Neural cell (in vitro differentiated cells): ENCODE measurements around the gene SLC22A23. TPM values are rescaled to one million over a fixed set of nuclear protein-coding genes. Genes with fewer than 3 reads are reported as not detected.

Experiments
- H2AFZ ChIP-seq: fragments of 200-600, 300-800 bp; sonication (generic), shearing (Covaris generic); 2 replicates; pipeline ENCODE4 v1.6.0; 2014; ENCODE audit warnings: low read depth, mild to moderate bottlenecking, antibody characterized with exemption, low read length, moderate library complexity
- H3F3A ChIP-seq: fragments of 200-600 bp; shearing (Covaris generic); 2 replicates; pipeline ENCODE4 v1.6.1; 2016; ENCODE audit warnings: mild to moderate bottlenecking, moderate library complexity, mixed read lengths, antibody characterized with exemption, low read length; ENCODE audit not compliant: insufficient read depth, poor library complexity, severe bottlenecking
- H3K27ac ChIP-seq: fragments of 200-600, 300-800 bp; sonication (generic), shearing (Covaris generic); 2 replicates; pipeline ENCODE4 v1.5.1; 2014; ENCODE audit warnings: mild to moderate bottlenecking, low read length, moderate library complexity
- H3K27me3 ChIP-seq: fragments of 300-800, 200-600 bp; sonication (generic), shearing (Covaris generic); 2 replicates; pipeline ENCODE4 v1.6.0; 2014; ENCODE audit warnings: mild to moderate bottlenecking, low read depth, low read length, moderate library complexity; ENCODE audit not compliant: insufficient read depth
- H3K36me3 ChIP-seq: fragments of 300-800, 200-600 bp; sonication (generic), shearing (Covaris generic); 2 replicates; pipeline ENCODE4 v1.5.1; 2014; ENCODE audit warnings: mild to moderate bottlenecking, antibody characterized with exemption, low read length, moderate library complexity; ENCODE audit not compliant: insufficient read depth
- H3K4me2 ChIP-seq: fragments of 300-800, 200-600 bp; sonication (generic), shearing (Covaris generic); 2 replicates; pipeline ENCODE4 v1.6.0; 2014; ENCODE audit warnings: mild to moderate bottlenecking, low read length
- H3K4me3 ChIP-seq: fragments of 300-800, 200-600 bp; sonication (generic), shearing (Covaris generic); 2 replicates; pipeline ENCODE4 v1.5.1; 2014; ENCODE audit warnings: mild to moderate bottlenecking, low read length, moderate library complexity
- H3K79me2 ChIP-seq: fragments of 200-600 bp; shearing (Covaris generic); replicated peaks from 2 replicates; pipeline ENCODE4 v1.6.0; 2014; ENCODE audit warnings: mild to moderate bottlenecking, low read length, moderate library complexity; ENCODE audit not compliant: insufficient read depth
- H3K9ac ChIP-seq: fragments of 300-800, 200-600 bp; sonication (generic), shearing (Covaris generic); 2 replicates; pipeline ENCODE4 v1.6.1; 2016; ENCODE audit warnings: mild to moderate bottlenecking, low read length, mixed read lengths
- H3K9me2 ChIP-seq: fragments of 200-600 bp; shearing (Covaris generic); 2 replicates; pipeline ENCODE4 v1.6.1; 2016; ENCODE audit warnings: mild to moderate bottlenecking, low read length, mixed read lengths; ENCODE audit not compliant: insufficient read depth
- H3K9me3 ChIP-seq: fragments of 200-600, 300-800 bp; sonication (generic), shearing (Covaris generic); 2 replicates; pipeline ENCODE4 v1.6.1; 2016; ENCODE audit warnings: mild to moderate bottlenecking, mixed run types, low read length, moderate library complexity, mixed read lengths
- H4K20me1 ChIP-seq: fragments of 200-600 bp; shearing (Covaris generic); 2 replicates; pipeline ENCODE4 v1.6.1; 2016; ENCODE audit warnings: mild to moderate bottlenecking, mixed run types; ENCODE audit not compliant: insufficient read depth
- EP300 ChIP-seq: fragments of 450-650 bp; conservative IDR thresholded peaks from 2 replicates; pipeline ENCODE4 v1.6.1; 2014; ENCODE audit warnings: antibody characterized with exemption, mild to moderate bottlenecking, moderate library complexity; ENCODE audit not compliant: poor library complexity, severe bottlenecking
- EZH2 ChIP-seq: fragments of 200-600, 300-800 bp; shearing (Covaris generic), sonication (generic); IDR thresholded peaks from 2 replicates; pipeline ENCODE4 v1.6.1; 2014; ENCODE audit warnings: antibody characterized with exemption, low read length, borderline replicate concordance, mild to moderate bottlenecking; ENCODE audit not compliant: insufficient read depth, poor library complexity, severe bottlenecking
- MXI1 ChIP-seq: fragments of 450-650 bp; conservative IDR thresholded peaks from 2 replicates; pipeline ENCODE4 v1.6.1; 2014; ENCODE audit warnings: antibody characterized with exemption, mild to moderate bottlenecking; ENCODE audit not compliant: poor library complexity, severe bottlenecking
- POLR2AphosphoS5 ChIP-seq: IDR thresholded peaks from 2 replicates; pipeline ENCODE4 v1.6.1; 2012
- RAD21 ChIP-seq: fragments of 450-650 bp; conservative IDR thresholded peaks from 2 replicates; pipeline ENCODE4 v1.6.1; 2014; ENCODE audit warnings: antibody characterized with exemption, mild to moderate bottlenecking, moderate library complexity
- SMC3 ChIP-seq: fragments of 450-650 bp; conservative IDR thresholded peaks from 2 replicates; pipeline ENCODE4 v1.6.1; 2014; ENCODE audit warnings: antibody characterized with exemption, mild to moderate bottlenecking, moderate library complexity; ENCODE audit not compliant: poor library complexity
- TAF1 ChIP-seq: IDR thresholded peaks from 2 replicates; pipeline ENCODE4 v1.6.1; 2012; ENCODE audit warnings: low read depth
- polyA plus RNA-seq: library from polyadenylated mRNA; depleted of rRNA; stranded (reverse); fragments of >200 nt; gene quantifications from 2 replicates; pipeline ENCODE4 v1.2.3, GENCODE V29; 2014
- TF ChIP-seq, protein P1 (sequence below): fragments of 450-650 bp; IDR thresholded peaks from 2 replicates; pipeline ENCODE4 v1.5.1; 2014; ENCODE audit warnings: antibody characterized with exemption, mild to moderate bottlenecking, moderate library complexity; ENCODE audit not compliant: poor library complexity, severe bottlenecking
- TF ChIP-seq, protein P2 (sequence below): IDR thresholded peaks from 2 replicates; pipeline ENCODE4 v1.6.1; 2012; ENCODE audit warnings: borderline replicate concordance

The SLC22A23 gene
- polyA plus RNA-seq, 1 donor from 2014 or later = 8.8 TPM

DNA sequence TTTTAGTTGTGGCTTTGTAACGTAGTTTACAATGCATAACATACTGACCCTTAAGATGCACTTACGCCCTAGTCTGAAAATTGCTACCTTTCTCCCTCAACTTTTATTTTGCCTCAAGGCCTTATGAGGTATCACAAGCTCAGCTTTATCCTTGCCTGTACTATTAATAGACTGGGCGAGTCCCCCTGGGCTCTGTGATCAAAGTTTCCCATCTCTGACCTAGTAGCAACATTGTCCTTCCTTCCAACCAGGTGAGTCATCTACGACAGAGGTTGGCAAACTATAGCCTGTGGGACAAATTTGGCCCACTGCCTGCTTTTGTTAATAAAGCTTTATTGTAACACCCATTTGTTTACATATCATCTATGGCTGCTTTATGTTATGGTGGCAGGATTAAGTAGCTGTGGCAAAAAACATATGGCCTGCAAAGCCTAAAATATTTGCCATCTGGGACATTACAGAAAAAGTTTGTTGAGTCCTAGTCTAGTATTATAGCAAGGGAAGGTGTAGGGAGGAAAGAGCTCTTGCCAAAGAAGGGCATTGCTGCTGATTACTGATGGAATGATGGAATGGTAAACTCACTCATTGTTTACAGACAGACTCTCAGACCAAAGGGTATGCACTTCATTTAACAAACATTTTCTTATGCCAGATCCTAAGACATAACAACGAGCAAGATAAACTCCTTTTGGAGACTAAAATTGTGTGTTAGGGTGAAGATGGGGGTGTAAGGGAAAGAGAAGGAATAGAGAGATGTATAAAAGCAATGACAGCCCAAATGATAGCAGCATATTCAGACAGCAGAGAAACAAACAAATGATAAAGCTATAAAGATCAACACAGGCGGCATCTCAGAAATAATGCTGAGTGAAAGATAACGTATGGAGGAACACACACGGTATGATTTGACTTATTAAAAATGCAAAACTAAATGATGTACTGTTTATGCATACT lies 74.2 kb downstream of the SLC22A23 start:
- no peak overlapping the region for H3K4me2 ChIP-seq
- no peaks in the 10 kb centered on the region for H3F3A ChIP-seq
- no peaks in the 10 kb centered on the region for H3K79me2 ChIP-seq
- H4K20me1 ChIP-seq = no peaks in the 10 kb centered on the region
- H3K4me3 ChIP-seq = no peak overlapping the region
- no peak for TF ChIP-seq SMC3
- no peak for TF ChIP-seq TAF1
- TF ChIP-seq, protein P1, sequence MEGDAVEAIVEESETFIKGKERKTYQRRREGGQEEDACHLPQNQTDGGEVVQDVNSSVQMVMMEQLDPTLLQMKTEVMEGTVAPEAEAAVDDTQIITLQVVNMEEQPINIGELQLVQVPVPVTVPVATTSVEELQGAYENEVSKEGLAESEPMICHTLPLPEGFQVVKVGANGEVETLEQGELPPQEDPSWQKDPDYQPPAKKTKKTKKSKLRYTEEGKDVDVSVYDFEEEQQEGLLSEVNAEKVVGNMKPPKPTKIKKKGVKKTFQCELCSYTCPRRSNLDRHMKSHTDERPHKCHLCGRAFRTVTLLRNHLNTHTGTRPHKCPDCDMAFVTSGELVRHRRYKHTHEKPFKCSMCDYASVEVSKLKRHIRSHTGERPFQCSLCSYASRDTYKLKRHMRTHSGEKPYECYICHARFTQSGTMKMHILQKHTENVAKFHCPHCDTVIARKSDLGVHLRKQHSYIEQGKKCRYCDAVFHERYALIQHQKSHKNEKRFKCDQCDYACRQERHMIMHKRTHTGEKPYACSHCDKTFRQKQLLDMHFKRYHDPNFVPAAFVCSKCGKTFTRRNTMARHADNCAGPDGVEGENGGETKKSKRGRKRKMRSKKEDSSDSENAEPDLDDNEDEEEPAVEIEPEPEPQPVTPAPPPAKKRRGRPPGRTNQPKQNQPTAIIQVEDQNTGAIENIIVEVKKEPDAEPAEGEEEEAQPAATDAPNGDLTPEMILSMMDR = no peak
- TF ChIP-seq EP300 = no peak
- TF ChIP-seq RAD21 = no peak
- no peak for TF ChIP-seq EZH2
- no peak for TF ChIP-seq POLR2AphosphoS5
- TF ChIP-seq MXI1 = no peak
- TF ChIP-seq, protein P2, sequence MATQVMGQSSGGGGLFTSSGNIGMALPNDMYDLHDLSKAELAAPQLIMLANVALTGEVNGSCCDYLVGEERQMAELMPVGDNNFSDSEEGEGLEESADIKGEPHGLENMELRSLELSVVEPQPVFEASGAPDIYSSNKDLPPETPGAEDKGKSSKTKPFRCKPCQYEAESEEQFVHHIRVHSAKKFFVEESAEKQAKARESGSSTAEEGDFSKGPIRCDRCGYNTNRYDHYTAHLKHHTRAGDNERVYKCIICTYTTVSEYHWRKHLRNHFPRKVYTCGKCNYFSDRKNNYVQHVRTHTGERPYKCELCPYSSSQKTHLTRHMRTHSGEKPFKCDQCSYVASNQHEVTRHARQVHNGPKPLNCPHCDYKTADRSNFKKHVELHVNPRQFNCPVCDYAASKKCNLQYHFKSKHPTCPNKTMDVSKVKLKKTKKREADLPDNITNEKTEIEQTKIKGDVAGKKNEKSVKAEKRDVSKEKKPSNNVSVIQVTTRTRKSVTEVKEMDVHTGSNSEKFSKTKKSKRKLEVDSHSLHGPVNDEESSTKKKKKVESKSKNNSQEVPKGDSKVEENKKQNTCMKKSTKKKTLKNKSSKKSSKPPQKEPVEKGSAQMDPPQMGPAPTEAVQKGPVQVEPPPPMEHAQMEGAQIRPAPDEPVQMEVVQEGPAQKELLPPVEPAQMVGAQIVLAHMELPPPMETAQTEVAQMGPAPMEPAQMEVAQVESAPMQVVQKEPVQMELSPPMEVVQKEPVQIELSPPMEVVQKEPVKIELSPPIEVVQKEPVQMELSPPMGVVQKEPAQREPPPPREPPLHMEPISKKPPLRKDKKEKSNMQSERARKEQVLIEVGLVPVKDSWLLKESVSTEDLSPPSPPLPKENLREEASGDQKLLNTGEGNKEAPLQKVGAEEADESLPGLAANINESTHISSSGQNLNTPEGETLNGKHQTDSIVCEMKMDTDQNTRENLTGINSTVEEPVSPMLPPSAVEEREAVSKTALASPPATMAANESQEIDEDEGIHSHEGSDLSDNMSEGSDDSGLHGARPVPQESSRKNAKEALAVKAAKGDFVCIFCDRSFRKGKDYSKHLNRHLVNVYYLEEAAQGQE = no peak
- no peak overlapping the region for H3K27ac ChIP-seq
- no peaks in the 10 kb centered on the region for H3K9me3 ChIP-seq
- H3K27me3 ChIP-seq = no peaks in the 10 kb centered on the region
- no peaks in the 10 kb centered on the region for H3K9me2 ChIP-seq
- H3K36me3 ChIP-seq = no peaks in the 10 kb centered on the region
- H3K9ac ChIP-seq = no peak overlapping the region
- H2AFZ ChIP-seq = no peak overlapping the region

DNA sequence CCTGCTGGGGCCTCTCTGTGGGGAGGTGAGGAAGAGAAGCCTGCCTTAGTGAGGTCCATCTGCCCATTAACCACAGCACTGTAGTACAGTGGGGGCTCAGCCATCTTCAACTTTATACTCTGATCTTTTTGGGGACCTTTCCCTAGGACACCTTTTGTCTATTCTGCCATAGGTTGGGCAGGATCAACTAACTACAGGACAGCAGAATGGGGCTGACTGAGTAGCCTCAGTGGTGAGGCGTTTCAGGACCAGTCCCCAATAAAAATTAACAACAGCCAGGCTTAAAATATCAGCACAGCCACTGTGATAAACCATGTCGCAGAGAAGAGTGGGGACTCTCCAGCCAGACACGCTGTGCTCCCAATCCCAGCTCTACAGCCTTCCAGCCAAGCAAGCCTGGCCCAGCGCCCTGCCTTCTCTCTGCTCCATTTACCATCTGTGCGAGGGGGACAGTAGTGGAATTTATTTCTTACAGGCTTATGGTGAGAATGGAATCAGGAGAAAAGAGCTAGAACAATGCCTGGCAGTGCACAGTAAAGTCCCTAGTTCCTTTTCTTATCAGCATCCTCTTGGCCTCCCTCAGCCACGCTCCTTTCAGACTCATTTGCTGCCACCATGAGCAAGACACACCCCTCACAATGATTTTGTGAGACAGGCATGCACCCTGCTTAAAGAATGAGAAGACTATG lies 75.5 kb downstream of the SLC22A23 start:
- Histone ChIP-seq H3K27ac (no peak overlapping the region), H3K36me3 (no peaks in the 10 kb centered on the region), H3K79me2 (no peaks in the 10 kb centered on the region), H3K9me2 (no peaks in the 10 kb centered on the region), H2AFZ (no peak overlapping the region), H3K4me2 (no peak overlapping the region), H3K4me3 (no peak overlapping the region), H3K27me3 (no peaks in the 10 kb centered on the region), H4K20me1 (no peaks in the 10 kb centered on the region), H3K9ac (no peak overlapping the region), H3K9me3 (no peaks in the 10 kb centered on the region), H3F3A (no peaks in the 10 kb centered on the region)
- TF ChIP-seq EP300 = no peak
- no peak for TF ChIP-seq SMC3
- TF ChIP-seq, protein P1 = no peak
- no peak for TF ChIP-seq RAD21
- no peak for TF ChIP-seq MXI1
- TF ChIP-seq EZH2 = no peak
- no peak for TF ChIP-seq POLR2AphosphoS5
- no peak for TF ChIP-seq TAF1
- TF ChIP-seq, protein P2 = no peak
